Measurements from ENCODE around the gene BTBD6. TPM values are rescaled to one million over a fixed set of nuclear protein-coding genes. Genes with fewer than 3 reads are reported as not detected.

BTBD6 gene
- total and polyA plus RNA-seq, 9 of the 15 experiments (the other 6 are each of a cell fraction or from before 2014, with no cell fraction given): not detected

GRCh38 chr14:105204931-105205672 is 43.2 kb upstream of the BTBD6 start:
- Histone ChIP-seq H2AFZ (ENCODE audit: low read depth, low read length) (no peak overlapping the region), H3K4me2 (ENCODE audit: insufficient read depth, low read length) (no peak overlapping the region), H3K9me3 (replicated peaks; ENCODE audit: control insufficient read depth, insufficient read depth, low read depth, low read length) (no peaks in the 10 kb centered on the region), H3K9me1 (ENCODE audit: control insufficient read depth, insufficient read depth, low read length) (no peaks in the 10 kb centered on the region), H4K20me1 (replicated peaks; ENCODE audit: control insufficient read depth, insufficient read depth, low read length) (peaks cover 12% of the 10 kb centered on the region; the same call in 1 of the 2 replicates), H3K36me3 (ENCODE audit: control insufficient read depth, insufficient read depth, low read length) (no peaks in the 10 kb centered on the region; the same call in 2 of the 3 replicates), H3K79me2 (ENCODE audit: control insufficient read depth, insufficient read depth, low read length) (no peaks in the 10 kb centered on the region), H3K9ac (ENCODE audit: insufficient read depth in 1 of 2, low read depth in 2 of 2, low read length in 2 of 2) (no peak overlapping the region), H3K27ac (ENCODE audit: extremely low read depth, low read depth, low read length) (no peak overlapping the region), H3K4me3 (no peak overlapping the region), H3K27me3 (ENCODE audit: control insufficient read depth in 2 of 2, insufficient read depth in 2 of 2, low read length in 2 of 2) (peaks cover 0 to 5% of the 10 kb centered on the region in 2 experiments; a peak in 1 of 5 replicates), H3K4me1 (replicated peaks in 1 of 2; ENCODE audit: control insufficient read depth in 2 of 2, insufficient read depth in 2 of 2, low read length in 2 of 2) (peaks cover 0 to 67% of the 10 kb centered on the region in 2 experiments; a peak in 2 of 5 replicates)
- WGBS (ENCODE audit: insufficient coverage, low coverage, missing lambda C conversion rate): 30% methylated on average over 9 of the region's 21 CpGs
- TF ChIP-seq POLR2G (IDR thresholded peaks at IDR 0.05; ENCODE audit: low read depth, low read length) (peak; percentile 45; the same call in 1 of the 2 replicates), CUX1 (CRISPR knock-in tag; IDR thresholded peaks at IDR 0.05) (no peak)
- CTCF ChIA-PET (ENCODE audit: low intra/inter-chr PET ratio): no interaction called here
- ATAC-seq (no peak), DNase-seq (ENCODE audit: extremely low read depth in 1 of 4, low spot score in 3 of 4) (no peak), FAIRE-seq (no peak)
- intact Hi-C loops (cut with micrococcal nuclease): loop anchor here (5.0 kb wide), 1 partner anchor 77 kb away; no protein-coding TSS in a partner anchor
- in situ Hi-C loops (cut with MboI): loop anchor here (5.0 kb wide), 1 partner anchor 62 kb away; no protein-coding TSS in a partner anchor
- POLR2A ChIA-PET: interaction anchor here (0.6 to 1.0 kb wide), 2 partner anchors 9 to 41 kb away, joined by 3 read pairs; no protein-coding TSS in a partner anchor
- BruUV-seq (replicated peaks): no TSS peak
